Activated CD4-positive, alpha-beta T cell treated with anti-CD3 and anti-CD28 coated beads for 24 hours (primary cell): ENCODE results near the gene FFAR2.
A peak's percentile ranks its signal among the peaks of the same experiment; 100 is the strongest.

ENCODE experiments used
- DNase-seq, 2 donors: peaks; one replicate each; pipeline ENCODE4 v3.0.0-alpha.2; 2020; ENCODE audit warnings: low read depth in 2 of 2

The FFAR2 gene

GRCh38 chr19:35486268-35486708 is 38.2 kb downstream of the FFAR2 start:
- no peak for DNase-seq

- DNase-seq, result no peak
Measured at GRCh38 chr19:35487656-35488182, 39.7 kb downstream of the FFAR2 start.

- no peak for DNase-seq
Measured at GRCh38 chr19:35488677-35489076, 40.6 kb downstream of the FFAR2 start.

GRCh38 chr19:35490364-35490763 is 42.3 kb downstream of the FFAR2 start, which contains the start of gene KRTDAP:
KRTDAP (minus strand) TSS chr19:35490464; CDS start chr19:35490442, 22 bp downstream.
- no peak for DNase-seq

- DNase-seq, result no peak
Measured at GRCh38 chr19:35491836-35492360, 43.8 kb downstream of the FFAR2 start.

GRCh38 chr19:35493971-35494370 is 45.9 kb downstream of the FFAR2 start:
- DNase-seq, result no peak

GRCh38 chr19:35495107-35496064 is 47.3 kb downstream of the FFAR2 start:
- peak; percentile 70 to 71 for DNase-seq

GRCh38 chr19:35497406-35497805 is 49.3 kb downstream of the FFAR2 start:
- DNase-seq, result no peak

- DNase-seq, result no peak
Measured at GRCh38 chr19:35498220-35498619, 50.2 kb downstream of the FFAR2 start.

GRCh38 chr19:35498984-35499527 is 51.0 kb downstream of the FFAR2 start:
- DNase-seq, result no peak

GRCh38 chr19:35500611-35501010 is 52.6 kb downstream of the FFAR2 start:
- DNase-seq, result no peak
